Activated naive CD8-positive, alpha-beta T cell treated with anti-CD3 and anti-CD28 coated beads, Interleukin-2, amount 10 ng/mL, durations not matched to agents 7 days and 5 days (primary cell): ENCODE data around the gene DIO1. TPM values are rescaled to one million over a fixed set of nuclear protein-coding genes. Genes with fewer than 3 reads are reported as not detected.

Experiments
- ATAC-seq: fragments of 150-1000 bp; cut with Tn5 transposase; one replicate; pipeline ENCODE4 v1.10.0; 2021; ENCODE audit warnings: low read depth, moderate library complexity
- POLR2A ChIA-PET: fragments of 350-600 bp; sonication (Branson Sonifier 250); formaldehyde crosslinking; loops from one replicate; lab custom pipeline; 2021; ENCODE audit warnings: antibody characterized with exemption; lab: Charles Lee
- DNase-seq: peaks from one replicate; pipeline ENCODE4 v3.0.0; 2021
- H3K27ac Mint-ChIP-seq: one replicate; pipeline ENCODE4 v1.8.0; 2022; ENCODE audit warnings: mild to moderate bottlenecking, mixed read lengths
- H3K27me3 Mint-ChIP-seq: one replicate; pipeline ENCODE4 v1.8.0; 2022; ENCODE audit warnings: mild to moderate bottlenecking, moderate library complexity, mixed read lengths
- H3K36me3 Mint-ChIP-seq: one replicate; pipeline ENCODE4 v1.8.0; 2021; ENCODE audit warnings: mild to moderate bottlenecking, mixed read lengths
- H3K4me1 Mint-ChIP-seq: one replicate; pipeline ENCODE4 v1.8.0; 2021; ENCODE audit warnings: mixed read lengths
- H3K4me3 Mint-ChIP-seq: one replicate; pipeline ENCODE4 v1.8.0; 2022; ENCODE audit warnings: mild to moderate bottlenecking, moderate library complexity, mixed read lengths
- H3K9me3 Mint-ChIP-seq: one replicate; pipeline ENCODE4 v1.8.0; 2021; ENCODE audit warnings: mixed read lengths
- total RNA-seq, 2 experiments: library from RNA; stranded (reverse); gene quantifications; one replicate each; pipeline ENCODE4 v1.2.3, GENCODE V29; 2021

Gene DIO1
- total RNA-seq, 2 experiments from 2014 or later = not detected

GRCh38 chr1:53947172-53947907, 53.4 kb downstream of the DIO1 start:
- Mint-ChIP-seq H3K27me3 (no peaks in the 10 kb centered on the region), H3K4me3 (peak overlapping the region; percentile 97), H3K27ac (peak overlapping the region; percentile 89), H3K36me3 (peaks cover 22% of the 10 kb centered on the region), H3K4me1 (peaks cover 45% of the 10 kb centered on the region), H3K9me3 (no peaks in the 10 kb centered on the region)
- no peak for DNase-seq
- ATAC-seq = no peak
- POLR2A ChIA-PET = no interaction called here

GRCh38 chr1:53948291-53948690, 54.3 kb downstream of the DIO1 start:
- ATAC-seq = no peak
- no peaks in the 10 kb centered on the region for H3K27me3 Mint-ChIP-seq
- H3K4me3 Mint-ChIP-seq = peak overlapping the region; percentile 4
- no peaks in the 10 kb centered on the region for H3K9me3 Mint-ChIP-seq
- POLR2A ChIA-PET = no interaction called here
- no peak overlapping the region for H3K27ac Mint-ChIP-seq
- peaks cover 16% of the 10 kb centered on the region for H3K36me3 Mint-ChIP-seq
- peaks cover 39% of the 10 kb centered on the region for H3K4me1 Mint-ChIP-seq
- DNase-seq = no peak

- Mint-ChIP-seq H3K4me1 (peaks cover 32% of the 10 kb centered on the region), H3K9me3 (no peaks in the 10 kb centered on the region), H3K4me3 (no peak overlapping the region), H3K27me3 (no peaks in the 10 kb centered on the region), H3K27ac (no peak overlapping the region), H3K36me3 (peaks cover 12% of the 10 kb centered on the region)
- ATAC-seq (no peak), DNase-seq (no peak)
- POLR2A ChIA-PET = no interaction called here
These were observed 55.3 kb downstream of the DIO1 start for GRCh38 chr1:53949023-53949990.

GRCh38 chr1:53951697-53952096, 57.7 kb downstream of the DIO1 start:
- no peak for DNase-seq
- no peak overlapping the region for H3K27ac Mint-ChIP-seq
- H3K9me3 Mint-ChIP-seq = no peaks in the 10 kb centered on the region
- no peak overlapping the region for H3K4me3 Mint-ChIP-seq
- peaks cover 26% of the 10 kb centered on the region for H3K4me1 Mint-ChIP-seq
- H3K27me3 Mint-ChIP-seq = no peaks in the 10 kb centered on the region
- peaks cover 8% of the 10 kb centered on the region for H3K36me3 Mint-ChIP-seq
- POLR2A ChIA-PET = no interaction called here
- ATAC-seq = no peak

GRCh38 chr1:53954128-53954527, 60.1 kb downstream of the DIO1 start:
- Mint-ChIP-seq H3K4me3 (no peak overlapping the region), H3K36me3 (peaks cover 7% of the 10 kb centered on the region), H3K27me3 (no peaks in the 10 kb centered on the region), H3K4me1 (peaks cover 16% of the 10 kb centered on the region), H3K9me3 (no peaks in the 10 kb centered on the region), H3K27ac (no peak overlapping the region)
- POLR2A ChIA-PET = no interaction called here
- ATAC-seq (no peak), DNase-seq (no peak)

- POLR2A ChIA-PET = no interaction called here
- H3K4me1 Mint-ChIP-seq = peaks cover 11% of the 10 kb centered on the region
- DNase-seq (no peak), ATAC-seq (no peak)
- no peak overlapping the region for H3K4me3 Mint-ChIP-seq
- no peaks in the 10 kb centered on the region for H3K27me3 Mint-ChIP-seq
- H3K9me3 Mint-ChIP-seq = no peaks in the 10 kb centered on the region
- peaks cover 5% of the 10 kb centered on the region for H3K36me3 Mint-ChIP-seq
- no peak overlapping the region for H3K27ac Mint-ChIP-seq
These were observed 62.6 kb downstream of the DIO1 start for GRCh38 chr1:53956308-53957168.

- POLR2A ChIA-PET = no interaction called here
- Mint-ChIP-seq H3K9me3 (no peaks in the 10 kb centered on the region), H3K4me1 (peaks cover 11% of the 10 kb centered on the region), H3K27me3 (no peaks in the 10 kb centered on the region), H3K36me3 (peaks cover 5% of the 10 kb centered on the region), H3K27ac (peak overlapping the region; percentile 38), H3K4me3 (no peak overlapping the region)
- DNase-seq (no peak), ATAC-seq (no peak)
These were observed 63.3 kb downstream of the DIO1 start for GRCh38 chr1:53957194-53957818.

GRCh38 chr1:53959664-53960250, 65.8 kb downstream of the DIO1 start:
- H3K9me3 Mint-ChIP-seq = no peaks in the 10 kb centered on the region
- H3K27me3 Mint-ChIP-seq = no peaks in the 10 kb centered on the region
- H3K27ac Mint-ChIP-seq = no peak overlapping the region
- no peak for DNase-seq
- no peak for ATAC-seq
- peaks cover 10% of the 10 kb centered on the region for H3K4me1 Mint-ChIP-seq
- H3K36me3 Mint-ChIP-seq = peaks cover 6% of the 10 kb centered on the region
- H3K4me3 Mint-ChIP-seq = no peak overlapping the region
- POLR2A ChIA-PET = interaction anchor here (0.7 to 1.0 kb wide), 4 partner anchors 11 to 99 kb away, joined by 3 to 5 read pairs (median 4); no protein-coding TSS in a partner anchor

Other genes with a start within 250 kb of the DIO1 start
- gene GLIS1, start 155.0 kb upstream of the DIO1 start, total RNA-seq = not detected
- 10 to 100 TPM; 19.0 to 19.5 TPM for gene NDC1, start 55.9 kb upstream of the DIO1 start, total RNA-seq
- 10 to 100 TPM; 16.9 to 19.5 TPM for gene YIPF1, start 4.4 kb upstream of the DIO1 start, total RNA-seq
- 10 to 100 TPM; 76.7 to 81.6 TPM for gene IFT25, start 51.5 kb downstream of the DIO1 start, total RNA-seq
- gene LRRC42, start 52.2 kb downstream of the DIO1 start, total RNA-seq = 10 to 100 TPM; 18.8 to 20.2 TPM
- not detected for gene LDLRAD1, start 124.0 kb downstream of the DIO1 start, total RNA-seq
- 100 to 1,000 TPM; 182 to 192 TPM for gene TMEM59, start 159.0 kb downstream of the DIO1 start, total RNA-seq
- 10 to 100 TPM; 11.7 to 13.5 TPM for gene TCEANC2, start 159.4 kb downstream of the DIO1 start, total RNA-seq